Neural cell (in vitro differentiated cells): ENCODE results near the gene IGFL2. TPM values are rescaled to one million over a fixed set of nuclear protein-coding genes. Genes with fewer than 3 reads are reported as not detected.

Experiments
- H2AFZ ChIP-seq: fragments of 200-600, 300-800 bp; sonication (generic), shearing (Covaris generic); 2 replicates; pipeline ENCODE4 v1.6.0; 2014; ENCODE audit warnings: low read depth, mild to moderate bottlenecking, antibody characterized with exemption, low read length, moderate library complexity
- H3F3A ChIP-seq: fragments of 200-600 bp; shearing (Covaris generic); 2 replicates; pipeline ENCODE4 v1.6.1; 2016; ENCODE audit warnings: mild to moderate bottlenecking, moderate library complexity, mixed read lengths, antibody characterized with exemption, low read length; ENCODE audit not compliant: insufficient read depth, poor library complexity, severe bottlenecking
- H3K27ac ChIP-seq: fragments of 200-600, 300-800 bp; sonication (generic), shearing (Covaris generic); 2 replicates; pipeline ENCODE4 v1.5.1; 2014; ENCODE audit warnings: mild to moderate bottlenecking, low read length, moderate library complexity
- H3K27me3 ChIP-seq: fragments of 300-800, 200-600 bp; sonication (generic), shearing (Covaris generic); 2 replicates; pipeline ENCODE4 v1.6.0; 2014; ENCODE audit warnings: mild to moderate bottlenecking, low read depth, low read length, moderate library complexity; ENCODE audit not compliant: insufficient read depth
- H3K36me3 ChIP-seq: fragments of 300-800, 200-600 bp; sonication (generic), shearing (Covaris generic); 2 replicates; pipeline ENCODE4 v1.5.1; 2014; ENCODE audit warnings: mild to moderate bottlenecking, antibody characterized with exemption, low read length, moderate library complexity; ENCODE audit not compliant: insufficient read depth
- H3K4me2 ChIP-seq: fragments of 300-800, 200-600 bp; sonication (generic), shearing (Covaris generic); 2 replicates; pipeline ENCODE4 v1.6.0; 2014; ENCODE audit warnings: mild to moderate bottlenecking, low read length
- H3K4me3 ChIP-seq: fragments of 300-800, 200-600 bp; sonication (generic), shearing (Covaris generic); 2 replicates; pipeline ENCODE4 v1.5.1; 2014; ENCODE audit warnings: mild to moderate bottlenecking, low read length, moderate library complexity
- H3K79me2 ChIP-seq: fragments of 200-600 bp; shearing (Covaris generic); replicated peaks from 2 replicates; pipeline ENCODE4 v1.6.0; 2014; ENCODE audit warnings: mild to moderate bottlenecking, low read length, moderate library complexity; ENCODE audit not compliant: insufficient read depth
- H3K9ac ChIP-seq: fragments of 300-800, 200-600 bp; sonication (generic), shearing (Covaris generic); 2 replicates; pipeline ENCODE4 v1.6.1; 2016; ENCODE audit warnings: mild to moderate bottlenecking, low read length, mixed read lengths
- H3K9me2 ChIP-seq: fragments of 200-600 bp; shearing (Covaris generic); 2 replicates; pipeline ENCODE4 v1.6.1; 2016; ENCODE audit warnings: mild to moderate bottlenecking, low read length, mixed read lengths; ENCODE audit not compliant: insufficient read depth
- H3K9me3 ChIP-seq: fragments of 200-600, 300-800 bp; sonication (generic), shearing (Covaris generic); 2 replicates; pipeline ENCODE4 v1.6.1; 2016; ENCODE audit warnings: mild to moderate bottlenecking, mixed run types, low read length, moderate library complexity, mixed read lengths
- H4K20me1 ChIP-seq: fragments of 200-600 bp; shearing (Covaris generic); 2 replicates; pipeline ENCODE4 v1.6.1; 2016; ENCODE audit warnings: mild to moderate bottlenecking, mixed run types; ENCODE audit not compliant: insufficient read depth
- CTCF ChIP-seq: fragments of 450-650 bp; IDR thresholded peaks from 2 replicates; pipeline ENCODE4 v1.5.1; 2014; ENCODE audit warnings: antibody characterized with exemption, mild to moderate bottlenecking, moderate library complexity; ENCODE audit not compliant: poor library complexity, severe bottlenecking
- EP300 ChIP-seq: fragments of 450-650 bp; conservative IDR thresholded peaks from 2 replicates; pipeline ENCODE4 v1.6.1; 2014; ENCODE audit warnings: antibody characterized with exemption, mild to moderate bottlenecking, moderate library complexity; ENCODE audit not compliant: poor library complexity, severe bottlenecking
- EZH2 ChIP-seq: fragments of 200-600, 300-800 bp; shearing (Covaris generic), sonication (generic); IDR thresholded peaks from 2 replicates; pipeline ENCODE4 v1.6.1; 2014; ENCODE audit warnings: antibody characterized with exemption, low read length, borderline replicate concordance, mild to moderate bottlenecking; ENCODE audit not compliant: insufficient read depth, poor library complexity, severe bottlenecking
- MXI1 ChIP-seq: fragments of 450-650 bp; conservative IDR thresholded peaks from 2 replicates; pipeline ENCODE4 v1.6.1; 2014; ENCODE audit warnings: antibody characterized with exemption, mild to moderate bottlenecking; ENCODE audit not compliant: poor library complexity, severe bottlenecking
- POLR2AphosphoS5 ChIP-seq: IDR thresholded peaks from 2 replicates; pipeline ENCODE4 v1.6.1; 2012
- RAD21 ChIP-seq: fragments of 450-650 bp; conservative IDR thresholded peaks from 2 replicates; pipeline ENCODE4 v1.6.1; 2014; ENCODE audit warnings: antibody characterized with exemption, mild to moderate bottlenecking, moderate library complexity
- REST ChIP-seq: IDR thresholded peaks from 2 replicates; pipeline ENCODE4 v1.6.1; 2012; ENCODE audit warnings: borderline replicate concordance
- SMC3 ChIP-seq: fragments of 450-650 bp; conservative IDR thresholded peaks from 2 replicates; pipeline ENCODE4 v1.6.1; 2014; ENCODE audit warnings: antibody characterized with exemption, mild to moderate bottlenecking, moderate library complexity; ENCODE audit not compliant: poor library complexity
- TAF1 ChIP-seq: IDR thresholded peaks from 2 replicates; pipeline ENCODE4 v1.6.1; 2012; ENCODE audit warnings: low read depth
- polyA plus RNA-seq: library from polyadenylated mRNA; depleted of rRNA; stranded (reverse); fragments of >200 nt; gene quantifications from 2 replicates; pipeline ENCODE4 v1.2.3, GENCODE V29; 2014

The IGFL2 gene
- polyA plus RNA-seq, 1 donor from 2014 or later, result not detected

- Histone ChIP-seq H3K4me2 (no peak overlapping the region), H3K27ac (no peak overlapping the region), H3K27me3 (no peaks in the 10 kb centered on the region), H4K20me1 (no peaks in the 10 kb centered on the region), H2AFZ (no peak overlapping the region), H3K9me2 (no peaks in the 10 kb centered on the region), H3K9ac (no peak overlapping the region), H3K36me3 (no peaks in the 10 kb centered on the region), H3K4me3 (no peak overlapping the region), H3K79me2 (no peaks in the 10 kb centered on the region), H3F3A (no peaks in the 10 kb centered on the region), H3K9me3 (no peaks in the 10 kb centered on the region)
- no peak for TF ChIP-seq POLR2AphosphoS5
- no peak for TF ChIP-seq TAF1
- no peak for TF ChIP-seq CTCF
- no peak for TF ChIP-seq EP300
- no peak for TF ChIP-seq RAD21
- no peak for TF ChIP-seq REST
- no peak for TF ChIP-seq SMC3
- TF ChIP-seq MXI1, result no peak
- no peak for TF ChIP-seq EZH2
Measured at GRCh38 chr19:46141421-46141820, 6.6 kb upstream of the IGFL2 start.

- no peaks in the 10 kb centered on the region for H3K27me3 ChIP-seq
- H2AFZ ChIP-seq, result no peak overlapping the region
- H3K79me2 ChIP-seq, result no peaks in the 10 kb centered on the region
- H3K9ac ChIP-seq, result no peak overlapping the region
- peak overlapping the region; percentile 61 for H3K27ac ChIP-seq
- H3K4me2 ChIP-seq, result no peak overlapping the region
- H3K9me2 ChIP-seq, result no peaks in the 10 kb centered on the region
- H4K20me1 ChIP-seq, result no peaks in the 10 kb centered on the region
- H3F3A ChIP-seq, result no peaks in the 10 kb centered on the region
- H3K9me3 ChIP-seq, result no peaks in the 10 kb centered on the region
- no peak for TF ChIP-seq EP300
- no peak for TF ChIP-seq MXI1
- no peak for TF ChIP-seq SMC3
- no peaks in the 10 kb centered on the region for H3K36me3 ChIP-seq
- H3K4me3 ChIP-seq, result no peak overlapping the region
Measured at GRCh38 chr19:46142294-46142693, 5.7 kb upstream of the IGFL2 start.

- H3K27ac ChIP-seq, result no peak overlapping the region
- TF ChIP-seq REST (no peak), CTCF (no peak)
- H3K4me2 ChIP-seq, result no peak overlapping the region
- no peaks in the 10 kb centered on the region for H3F3A ChIP-seq
- no peaks in the 10 kb centered on the region for H3K36me3 ChIP-seq
- no peaks in the 10 kb centered on the region for H3K9me3 ChIP-seq
- H3K9ac ChIP-seq, result no peak overlapping the region
- H3K4me3 ChIP-seq, result no peak overlapping the region
- no peaks in the 10 kb centered on the region for H4K20me1 ChIP-seq
- no peak overlapping the region for H2AFZ ChIP-seq
- H3K79me2 ChIP-seq, result no peaks in the 10 kb centered on the region
- H3K9me2 ChIP-seq, result no peaks in the 10 kb centered on the region
- no peaks in the 10 kb centered on the region for H3K27me3 ChIP-seq
Measured at GRCh38 chr19:46144756-46145155, 3.3 kb upstream of the IGFL2 start.
